Measurements from ENCODE around the gene TSPO2.
"Not testable (repeated sequence)": the region's sequence is repeated elsewhere in the genome, so short reads cannot be mapped to it uniquely, and the experiment has no call there.

Gene TSPO2

GRCh38 chr6:41042226-41043055, at the start of gene TSPO2:
Gene TSPO2 (plus strand): TSS chr6:41042467. CDS start chr6:41042986, 519 bp downstream.
- no peak for DNase-seq

GRCh38 chr6:40992746-40993145, 49.5 kb upstream of the TSPO2 start:
- no peak for DNase-seq

GRCh38 chr6:40996591-40997233, 45.6 kb upstream of the TSPO2 start:
- DNase-seq = peak; percentile 64

DNA sequence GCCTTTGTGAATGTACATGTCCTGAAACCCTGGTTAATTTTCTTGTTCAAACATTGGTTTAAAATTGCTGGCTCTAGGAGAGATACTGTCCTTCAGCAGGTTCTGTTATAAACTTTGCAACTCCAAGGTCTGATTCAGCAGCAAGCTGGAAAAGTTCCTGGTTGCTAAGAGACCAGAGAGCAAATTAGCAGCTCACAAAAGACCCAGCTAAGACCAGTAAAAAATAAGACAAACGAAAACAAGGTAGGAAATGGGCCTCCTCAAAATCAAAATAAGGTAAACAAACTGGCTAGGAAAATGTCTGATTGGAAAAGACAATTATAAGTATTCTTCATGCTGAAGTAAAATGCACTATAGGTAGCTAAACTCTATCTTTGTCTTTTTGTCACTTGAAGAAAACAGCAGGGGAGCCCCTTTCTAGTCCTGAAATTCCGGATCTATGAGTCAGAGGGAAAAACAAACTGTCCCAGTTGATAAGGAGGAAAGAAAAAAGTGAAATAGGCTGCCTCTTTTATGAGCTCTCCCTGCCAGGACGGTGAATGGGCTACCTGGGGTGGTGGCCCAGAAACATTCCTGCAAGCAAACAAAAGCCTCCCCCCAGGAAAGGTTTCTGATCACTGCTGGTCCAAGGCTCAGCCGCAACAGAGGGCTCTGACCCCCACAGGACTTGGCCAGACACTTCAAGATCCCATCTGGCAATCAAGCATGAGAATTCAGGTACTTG, 44.9 kb upstream of the TSPO2 start:
- peak; percentile 82 for DNase-seq

- no peak for DNase-seq
Observed at GRCh38 chr6:40998661-40999060, 43.6 kb upstream of the TSPO2 start.

GRCh38 chr6:40999569-40999968, 42.7 kb upstream of the TSPO2 start:
- no peak for DNase-seq

DNA sequence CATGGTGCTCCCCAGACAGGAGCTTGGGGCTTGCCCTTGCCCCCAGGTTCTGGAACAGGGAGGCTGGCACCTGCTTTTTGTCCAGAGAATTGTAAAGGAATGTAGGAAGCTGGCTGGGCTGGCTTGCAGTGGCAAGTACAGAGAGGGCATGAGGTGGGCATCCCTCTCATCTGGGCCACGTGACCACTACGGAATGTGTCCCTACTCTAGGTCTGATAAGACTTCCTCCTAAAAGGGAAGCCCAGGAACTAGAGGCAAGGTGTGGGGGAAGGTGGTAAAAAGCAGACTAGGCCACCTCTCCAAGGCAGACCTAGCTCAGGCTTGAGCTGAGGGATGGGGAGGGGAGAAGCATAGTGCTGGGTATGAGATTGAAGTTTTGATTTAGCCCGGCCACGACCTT, 42.0 kb upstream of the TSPO2 start:
- no peak for DNase-seq

DNA sequence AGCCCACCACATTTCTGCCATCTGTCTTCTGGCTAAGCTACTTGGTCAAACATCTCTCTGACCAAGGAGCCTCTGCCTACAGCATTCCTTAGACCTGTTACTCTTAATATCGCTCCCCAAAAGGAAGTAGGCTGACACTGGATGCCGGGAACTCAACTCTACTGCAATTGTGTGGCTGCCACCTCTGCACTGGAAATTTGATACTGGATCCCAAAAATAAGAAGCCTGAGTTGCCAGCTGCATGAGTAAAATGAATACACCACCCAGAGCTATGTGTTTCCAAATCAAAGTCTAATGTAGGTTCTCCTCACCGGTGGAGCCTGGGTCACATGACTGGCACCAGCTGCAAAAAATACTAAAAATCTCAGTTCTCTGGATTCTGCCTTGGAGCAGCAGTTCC, 40.1 kb upstream of the TSPO2 start:
- no peak for DNase-seq

- peak; percentile 25 for DNase-seq
Observed at GRCh38 chr6:41006217-41006616, 36.0 kb upstream of the TSPO2 start.

DNA sequence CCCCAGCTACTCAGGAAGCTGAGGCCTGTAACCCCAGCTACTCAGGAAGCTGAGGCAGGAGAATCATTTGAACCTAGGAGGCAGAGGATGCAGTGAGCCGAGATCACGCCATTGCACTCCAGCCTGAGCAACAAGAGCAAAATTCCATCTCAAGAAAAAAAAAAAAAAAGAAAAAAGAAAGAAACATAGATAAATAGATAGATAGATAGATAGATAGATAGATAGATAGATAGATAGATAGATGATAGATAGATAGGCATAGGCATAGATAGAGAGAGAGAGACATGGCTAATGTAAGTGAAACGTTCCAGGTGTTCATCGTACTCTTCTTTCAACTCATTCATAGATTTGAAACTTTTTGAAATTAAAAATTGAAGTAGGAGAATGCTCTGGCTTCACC, 35.3 kb upstream of the TSPO2 start:
- DNase-seq = not testable (repeated sequence)

GRCh38 chr6:41008011-41008410, 34.3 kb upstream of the TSPO2 start:
- no peak for DNase-seq

DNA sequence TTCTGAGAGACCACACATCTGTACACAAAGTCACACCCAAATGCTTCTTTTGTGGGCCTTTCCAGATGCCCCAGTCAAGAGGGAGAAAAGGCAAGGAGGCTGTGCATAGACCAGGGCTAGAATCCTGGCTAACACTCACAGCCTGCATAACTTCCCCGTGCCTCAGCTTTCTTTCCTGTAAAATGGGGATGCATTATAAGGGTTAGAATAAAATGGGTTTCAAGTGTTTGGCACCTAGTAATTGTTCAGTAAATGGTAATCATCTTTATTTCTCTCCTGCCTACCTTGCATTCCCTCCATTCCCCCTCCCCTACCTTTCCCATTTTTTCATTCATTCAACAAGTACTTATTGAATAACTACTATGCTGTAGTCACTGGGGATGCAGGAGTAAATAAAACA, 32.6 kb upstream of the TSPO2 start:
- DNase-seq = no peak

DNA sequence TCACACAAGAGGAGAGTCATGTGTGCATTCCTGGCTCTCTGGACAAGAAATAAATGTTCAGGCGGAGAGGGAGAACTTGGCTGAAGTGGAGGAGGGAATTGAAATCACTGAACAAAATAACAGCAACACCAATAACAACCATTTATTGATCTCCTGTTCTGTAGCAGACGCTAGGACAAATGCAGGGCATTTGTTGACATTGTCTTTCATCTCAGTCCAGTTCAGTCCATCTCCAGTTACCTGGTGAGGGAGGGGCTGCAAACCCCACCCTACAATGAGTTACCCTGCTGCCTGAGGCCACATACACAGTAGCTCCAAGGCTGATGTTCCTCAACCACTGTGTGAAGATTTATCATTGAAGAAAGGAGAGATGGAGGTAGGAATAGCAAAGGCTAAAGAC, 30.6 kb upstream of the TSPO2 start:
- no peak for DNase-seq

DNA sequence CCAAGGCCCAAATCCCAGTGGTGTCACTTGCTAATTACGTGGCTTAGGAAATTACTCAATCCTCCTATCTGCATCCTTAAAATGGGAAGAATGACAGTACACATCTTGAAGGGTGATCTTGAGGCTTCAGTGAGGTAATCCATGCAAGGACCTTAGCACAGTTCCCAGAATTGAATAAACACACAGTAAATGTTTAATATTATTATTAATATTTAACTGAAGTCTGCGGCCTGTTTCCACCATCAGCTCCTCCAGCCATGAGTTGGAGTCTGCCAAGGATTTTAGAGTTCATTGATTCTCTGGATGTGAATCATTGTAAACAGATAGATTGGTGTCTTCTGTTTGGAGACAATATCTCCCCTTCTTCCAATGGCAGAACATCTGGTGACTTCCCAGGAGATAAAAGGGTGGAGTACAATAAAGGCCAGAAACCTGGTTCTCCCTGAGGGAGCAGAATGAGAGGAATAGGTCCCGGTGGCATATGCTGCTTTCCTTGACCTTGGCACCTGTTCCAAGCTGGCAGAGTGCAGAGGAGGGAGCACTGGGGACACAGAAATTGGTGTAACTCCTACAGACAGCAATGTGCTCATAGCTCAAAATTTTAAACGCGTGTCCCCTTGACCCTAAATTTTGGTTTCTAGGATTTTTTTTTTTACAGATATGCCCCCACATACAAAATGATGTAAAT, 28.7 kb upstream of the TSPO2 start:
- DNase-seq = no peak

DNA sequence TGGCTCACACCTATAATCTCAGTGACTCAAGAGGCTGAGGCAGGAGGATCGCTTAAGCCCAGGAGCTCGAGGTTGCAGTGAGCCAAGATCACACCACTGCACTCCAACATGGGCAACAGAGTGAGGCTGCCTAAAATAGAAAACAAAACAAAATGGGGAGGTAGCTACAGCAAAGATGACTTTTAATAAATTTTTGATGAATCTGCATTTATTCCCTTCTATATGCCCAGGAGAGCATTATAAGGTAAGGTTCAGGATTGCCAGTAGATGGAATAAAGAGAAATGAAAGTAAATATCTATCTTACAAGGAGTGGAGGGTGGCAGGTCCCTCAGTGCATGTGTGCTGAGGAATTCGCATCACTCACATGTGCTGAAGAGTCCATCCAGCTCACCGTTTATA, 27.5 kb upstream of the TSPO2 start:
- no peak for DNase-seq

- DNase-seq = not testable (repeated sequence)
Observed at GRCh38 chr6:41015860-41016259, 26.4 kb upstream of the TSPO2 start.

GRCh38 chr6:41017663-41018062, 24.6 kb upstream of the TSPO2 start:
- DNase-seq = no peak

- DNase-seq = no peak
Observed at GRCh38 chr6:41021832-41022231, 20.4 kb upstream of the TSPO2 start.

DNA sequence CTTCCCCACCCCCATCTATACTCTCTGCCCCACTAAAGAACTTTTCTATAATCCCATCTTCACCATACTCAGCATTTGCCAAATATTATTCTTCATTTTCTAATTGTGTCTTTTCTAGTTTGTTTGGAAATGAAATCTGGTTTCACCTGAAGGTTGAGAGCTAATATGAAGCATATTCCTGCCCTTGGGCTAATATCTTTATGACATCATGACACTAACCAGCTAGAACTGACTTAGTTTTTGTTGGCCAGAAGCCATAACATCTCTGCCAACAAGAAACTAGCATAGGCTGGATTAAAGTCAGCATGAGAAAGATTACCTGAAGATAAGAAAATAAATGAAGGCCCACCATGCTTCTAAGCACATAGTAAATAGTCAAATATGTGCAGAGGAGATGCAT, 20.0 kb upstream of the TSPO2 start:
- no peak for DNase-seq

DNA sequence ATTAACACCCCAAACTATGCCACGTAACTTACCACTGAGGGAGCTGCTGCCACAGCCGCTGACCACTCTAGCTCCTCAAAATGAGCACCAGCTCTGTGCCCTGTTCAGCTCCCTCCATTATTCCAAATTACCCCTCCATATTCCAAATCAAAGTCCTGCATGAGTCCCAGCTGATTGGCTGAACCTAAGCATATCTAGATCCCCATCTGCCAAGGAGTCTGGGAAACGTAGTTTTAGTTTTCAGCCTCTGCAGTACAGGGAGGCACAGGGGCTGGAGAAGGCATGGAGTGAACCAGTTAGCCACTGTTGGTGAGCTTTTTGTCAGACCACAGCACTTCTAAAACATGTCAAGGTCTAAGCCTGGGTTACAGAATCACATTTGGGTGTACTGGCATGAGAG, 19.2 kb upstream of the TSPO2 start:
- no peak for DNase-seq

- DNase-seq = no peak
Observed at GRCh38 chr6:41025966-41026530, 16.2 kb upstream of the TSPO2 start.

- DNase-seq = no peak
Observed at GRCh38 chr6:41027241-41027640, 15.0 kb upstream of the TSPO2 start.

Data from NCI-H526 treated with DMSO at 0.1 percent for 48 hours (cell line).